Prostate gland (tissue), 2 donors: ENCODE measurements around the gene C1orf198. TPM values are rescaled to one million over a fixed set of nuclear protein-coding genes. Genes with fewer than 3 reads are reported as not detected.
A peak's percentile ranks its signal among the peaks of the same experiment; 100 is the strongest.

ENCODE experiments used
- DNase-seq: peaks from one replicate; pipeline ENCODE4 v3.0.0-alpha.2; 2019; ENCODE audit warnings: low spot score
- H3K27ac ChIP-seq, 2 donors: fragments of 200-600 bp; sonication (generic); 2 replicates each; pipeline ENCODE4 v1.5.1; 2017 to 2019
- H3K27me3 ChIP-seq: fragments of 200-600 bp; sonication (generic); replicated peaks from 2 replicates; pipeline ENCODE4 v1.5.1; 2019; ENCODE audit not compliant: insufficient read depth
- H3K36me3 ChIP-seq, 2 donors: fragments of 200-600 bp; sonication (generic); 1 replicate in 1 of 2; 2 replicates in 1 of 2; pipeline versions ENCODE4 v1.5.1 to v1.8.1; 2017 to 2019
- H3K4me1 ChIP-seq: fragments of 200-600 bp; sonication (generic); replicated peaks from 2 replicates; pipeline ENCODE4 v1.5.1; 2019
- H3K4me3 ChIP-seq, 2 donors: fragments of 200-600 bp; sonication (generic); 2 replicates each; pipeline ENCODE4 v1.5.1; 2017 to 2019
- H3K9me3 ChIP-seq: fragments of 200-600 bp; sonication (generic); 2 replicates; pipeline ENCODE4 v1.5.1; 2017
- POLR2A ChIP-seq: fragments of 450-650 bp; IDR thresholded peaks from one replicate; pipeline ENCODE4 v1.6.1; 2016; ENCODE audit warnings: antibody characterized with exemption, mild to moderate bottlenecking
- POLR2AphosphoS5 ChIP-seq: sonication (generic); formaldehyde crosslinking; IDR thresholded peaks from one replicate; pipeline ENCODE4 v1.6.1; 2017; ENCODE audit warnings: antibody characterized with exemption
- WGBS: methylation state at CpG from one replicate; pipeline ENCODE4 v1.1.5; 2018; 5-methylcytosine and 5-hydroxymethylcytosine counted together
- intact Hi-C: fragments of 100-400 bp; cut with DNase I; formaldehyde crosslinking; loops from one replicate; pipeline ENCODE4 v1.14.2; 2022
- total RNA-seq, 2 donors: library from RNA; depleted of rRNA; stranded (reverse); fragments of >200 nt; gene quantifications; one replicate each; pipeline ENCODE4 v1.1.0, GENCODE V29; 2016
- TF ChIP-seq, protein P1 (sequence below), 4 experiments: fragments of 200-600 bp in 2 of 4; fragments of 450-650 bp in 2 of 4; sonication (generic) in 2 of 4; IDR thresholded peaks; 1 replicate in 3 of 4; 2 replicates in 1 of 4; pipeline ENCODE4 v1.5.1; 2016 to 2019; ENCODE audit warnings: antibody characterized with exemption in 4 of 4, mild to moderate bottlenecking in 2 of 4, moderate library complexity in 2 of 4

Gene C1orf198
- total RNA-seq, 2 donors from 2014 or later, result 41.9 to 44.8 TPM

GRCh38 chr1:230826166-230826875 is 42.0 kb downstream of the C1orf198 start:
- Histone ChIP-seq H3K27ac (no peak overlapping the region), H3K27me3 (no peaks in the 10 kb centered on the region), H3K9me3 (no peaks in the 10 kb centered on the region), H3K4me1 (no peaks in the 10 kb centered on the region), H3K4me3 (no peak overlapping the region), H3K36me3 (no peaks in the 10 kb centered on the region)
- WGBS, result 92% methylated on average over 9 of the region's 9 CpGs
- intact Hi-C loops, result no loop called here
- DNase-seq, result no peak
- no peak for TF ChIP-seq POLR2AphosphoS5
- TF ChIP-seq, protein P1, sequence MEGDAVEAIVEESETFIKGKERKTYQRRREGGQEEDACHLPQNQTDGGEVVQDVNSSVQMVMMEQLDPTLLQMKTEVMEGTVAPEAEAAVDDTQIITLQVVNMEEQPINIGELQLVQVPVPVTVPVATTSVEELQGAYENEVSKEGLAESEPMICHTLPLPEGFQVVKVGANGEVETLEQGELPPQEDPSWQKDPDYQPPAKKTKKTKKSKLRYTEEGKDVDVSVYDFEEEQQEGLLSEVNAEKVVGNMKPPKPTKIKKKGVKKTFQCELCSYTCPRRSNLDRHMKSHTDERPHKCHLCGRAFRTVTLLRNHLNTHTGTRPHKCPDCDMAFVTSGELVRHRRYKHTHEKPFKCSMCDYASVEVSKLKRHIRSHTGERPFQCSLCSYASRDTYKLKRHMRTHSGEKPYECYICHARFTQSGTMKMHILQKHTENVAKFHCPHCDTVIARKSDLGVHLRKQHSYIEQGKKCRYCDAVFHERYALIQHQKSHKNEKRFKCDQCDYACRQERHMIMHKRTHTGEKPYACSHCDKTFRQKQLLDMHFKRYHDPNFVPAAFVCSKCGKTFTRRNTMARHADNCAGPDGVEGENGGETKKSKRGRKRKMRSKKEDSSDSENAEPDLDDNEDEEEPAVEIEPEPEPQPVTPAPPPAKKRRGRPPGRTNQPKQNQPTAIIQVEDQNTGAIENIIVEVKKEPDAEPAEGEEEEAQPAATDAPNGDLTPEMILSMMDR (IDR thresholded peaks at IDR 0.05), result no peak
- TF ChIP-seq POLR2A, result no peak

- Histone ChIP-seq H3K4me3 (no peak overlapping the region), H3K27ac (no peak overlapping the region), H3K27me3 (no peaks in the 10 kb centered on the region), H3K36me3 (no peaks in the 10 kb centered on the region), H3K9me3 (no peaks in the 10 kb centered on the region), H3K4me1 (no peaks in the 10 kb centered on the region)
- intact Hi-C loops, result no loop called here
- no peak for TF ChIP-seq POLR2AphosphoS5
- TF ChIP-seq, protein P1 (IDR thresholded peaks at IDR 0.05), result no peak
- no peak for TF ChIP-seq POLR2A
- DNase-seq, result no peak
- WGBS, result 97% methylated on average over 3 of the region's 3 CpGs
These were observed 42.6 kb downstream of the C1orf198 start for GRCh38 chr1:230825761-230826160.

GRCh38 chr1:230824919-230825721 is 43.2 kb downstream of the C1orf198 start:
- no peaks in the 10 kb centered on the region for H3K27me3 ChIP-seq
- no peaks in the 10 kb centered on the region for H3K9me3 ChIP-seq
- intact Hi-C loops, result no loop called here
- no peak overlapping the region for H3K4me3 ChIP-seq
- TF ChIP-seq, protein P1 (IDR thresholded peaks at IDR 0.05), result no peak
- peak; percentile 14 for TF ChIP-seq POLR2AphosphoS5
- H3K36me3 ChIP-seq, result no peaks in the 10 kb centered on the region
- WGBS, result 47% methylated on average over 11 of the region's 11 CpGs
- no peak for DNase-seq
- peak overlapping the region in 1 of 2 donors; percentile 5 for H3K27ac ChIP-seq
- H3K4me1 ChIP-seq, result no peaks in the 10 kb centered on the region

GRCh38 chr1:230824551-230824918 is 43.8 kb downstream of the C1orf198 start:
- no peaks in the 10 kb centered on the region for H3K36me3 ChIP-seq
- peak overlapping the region in 1 of 2 donors; percentile 5 for H3K27ac ChIP-seq
- intact Hi-C loops, result no loop called here
- no peaks in the 10 kb centered on the region for H3K4me1 ChIP-seq
- no peak for DNase-seq
- WGBS, result 84% methylated on average over 4 of the region's 4 CpGs
- H3K27me3 ChIP-seq, result no peaks in the 10 kb centered on the region
- TF ChIP-seq POLR2AphosphoS5 (no peak), POLR2A (no peak)
- TF ChIP-seq, protein P1 (IDR thresholded peaks at IDR 0.05), result no peak
- H3K9me3 ChIP-seq, result no peaks in the 10 kb centered on the region
- no peak overlapping the region for H3K4me3 ChIP-seq
